NCI-H1105 (cell line): ENCODE measurements around the gene IL3RA.
"Not testable (repeated sequence)": the region's sequence is repeated elsewhere in the genome, so short reads cannot be mapped to it uniquely, and the experiment has no call there.

Source experiments
- DNase-seq: peaks from one replicate; lab custom pipeline; 2025; lab: John Stamatoyannopoulos, UW

Gene IL3RA

DNA sequence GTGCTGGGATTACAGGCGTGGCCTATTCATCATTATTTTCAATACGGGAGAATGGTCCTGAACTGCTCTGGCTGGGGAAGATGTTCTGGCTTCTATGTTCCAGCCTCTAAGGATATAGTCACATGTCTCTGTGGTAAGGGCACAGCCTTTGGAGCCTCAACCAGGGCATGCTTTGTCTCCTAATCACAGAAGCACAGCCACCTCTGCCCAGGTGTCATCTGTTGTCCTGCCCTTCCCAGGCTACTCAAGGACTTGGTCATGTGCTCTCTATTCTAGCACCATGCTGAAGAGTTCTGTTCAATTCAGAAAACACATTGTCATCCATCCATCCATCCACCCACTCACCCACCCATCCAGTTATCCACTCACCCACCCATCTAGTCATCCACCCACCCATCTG, 86.6 kb downstream of the IL3RA start:
- no peak for DNase-seq

DNA sequence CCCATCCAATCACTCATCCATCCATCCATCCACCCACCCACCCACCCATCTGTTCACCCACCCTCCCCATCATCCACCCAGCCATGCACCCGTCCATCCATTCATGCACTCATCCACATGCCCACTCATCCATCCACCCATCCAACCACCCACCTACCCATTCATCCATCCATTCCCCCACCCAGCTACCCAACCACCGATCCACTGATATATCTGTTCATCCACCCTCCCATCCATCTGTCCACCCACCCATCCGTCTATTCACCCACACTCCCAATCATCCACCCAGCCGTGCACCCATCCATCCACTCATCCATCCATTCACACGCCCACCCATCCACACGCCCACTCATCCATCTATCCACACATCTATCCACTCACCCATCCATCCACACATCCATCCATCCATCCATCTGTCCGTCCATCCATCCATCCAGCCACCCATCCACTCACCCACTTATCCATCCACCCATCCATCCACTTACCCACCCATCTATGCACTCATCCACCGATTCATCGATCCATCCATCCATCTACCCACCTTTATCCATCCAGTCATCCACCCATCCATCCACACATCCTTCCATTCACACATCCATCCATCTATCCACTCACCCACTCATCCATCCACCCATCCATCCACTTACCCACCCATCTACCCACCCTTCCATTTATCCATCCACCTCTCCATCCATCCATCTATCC, 87.7 kb downstream of the IL3RA start:
- no peak for DNase-seq

- DNase-seq = no peak
Observed at GRCh38 chrX:1425381-1425780, 88.8 kb downstream of the IL3RA start.

DNA sequence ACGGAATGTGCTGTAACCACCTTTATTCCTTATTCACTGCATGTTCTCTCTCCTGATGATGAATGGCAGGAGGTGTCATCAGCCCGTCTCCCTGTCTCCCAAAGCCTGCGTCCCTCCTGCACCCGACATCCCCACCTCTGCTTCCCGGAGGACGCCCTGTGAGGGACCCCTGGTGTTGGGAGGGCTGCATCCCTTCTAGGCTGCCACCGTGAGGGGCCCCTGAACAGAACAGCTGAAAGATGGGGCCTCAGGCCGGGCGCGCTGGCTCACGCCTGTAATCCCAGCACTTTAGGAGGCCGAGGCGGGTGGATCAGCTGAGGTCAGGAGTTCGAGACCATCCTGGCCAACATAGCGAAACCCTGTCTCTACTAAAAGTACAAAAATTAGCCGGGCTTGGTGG, 89.7 kb downstream of the IL3RA start:
- not testable (repeated sequence) for DNase-seq

DNA sequence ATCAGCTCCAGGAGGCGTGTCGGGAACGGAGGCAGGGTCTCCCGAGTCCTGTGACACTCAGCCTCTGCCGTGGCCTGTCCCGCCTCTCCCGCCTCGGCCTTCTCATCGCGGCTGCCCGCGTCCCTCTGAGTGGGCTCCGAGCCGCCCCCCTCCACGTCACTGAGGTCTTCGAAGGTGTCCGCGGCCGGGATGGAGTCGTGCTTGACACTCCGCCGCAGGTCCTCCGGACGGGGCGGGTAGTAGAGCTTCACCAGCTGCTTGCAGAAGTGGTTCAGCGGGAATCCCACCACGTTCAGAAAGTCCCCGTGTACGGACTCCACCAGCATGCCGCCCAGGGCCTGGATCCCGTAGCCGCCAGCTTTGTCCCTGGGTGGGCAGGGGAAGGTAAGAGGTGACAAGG, 91.2 kb downstream of the IL3RA start:
- no peak for DNase-seq

DNA sequence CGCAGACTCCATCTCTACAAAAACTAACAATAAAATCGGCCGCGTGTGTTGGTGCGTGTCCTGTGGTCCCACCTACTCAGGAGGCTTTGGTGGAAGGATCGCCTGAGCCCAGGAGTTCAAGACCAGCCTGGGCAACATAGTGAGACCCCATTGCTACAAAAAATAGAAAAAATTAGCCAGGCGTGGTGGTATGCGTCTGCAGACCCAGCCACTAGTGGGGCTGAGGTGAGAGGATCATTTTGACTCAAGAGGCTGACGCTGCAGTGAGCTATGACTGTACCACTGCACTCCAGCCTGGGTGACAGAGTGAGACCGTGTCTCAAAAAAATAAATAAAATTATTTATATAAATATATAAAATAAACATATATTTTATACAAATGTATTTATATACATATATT, 93.9 kb downstream of the IL3RA start:
- no peak for DNase-seq
